ENCODE measurements around the gene DAB2IP. TPM values are rescaled to one million over a fixed set of nuclear protein-coding genes. Genes with fewer than 3 reads are reported as not detected.

DAB2IP gene
- total and polyA plus RNA-seq, 2 of the 4 experiments (the other 2 are of a cell fraction), result 5.6 to 17.2 TPM

GRCh38 chr9:121626012-121626411 is 25.4 kb upstream of the DAB2IP start:
- Histone ChIP-seq H3K27ac (ENCODE audit: insufficient read depth, low read length) (no peak overlapping the region), H3K4me1 (ENCODE audit: control insufficient read depth, insufficient read depth, low read length) (peaks cover 4% of the 10 kb centered on the region; the same call in 1 of the 2 replicates), H4K5ac (ENCODE audit: low read depth, low read length) (no peak overlapping the region), H3K27me3 (ENCODE audit: control insufficient read depth, insufficient read depth, low read length) (no peaks in the 10 kb centered on the region), H3K79me1 (ENCODE audit: low read depth in 1 of 2, low read length in 2 of 2) (no peaks in the 10 kb centered on the region), H3K56ac (ENCODE audit: extremely low read depth, insufficient read depth, low read length) (no peak overlapping the region), H2AFZ (replicated peaks; ENCODE audit: low read length, poor library complexity) (no peak overlapping the region), H3K4me2 (ENCODE audit: low read depth, low read length) (no peak overlapping the region), H2BK15ac (ENCODE audit: low read depth, low read length) (no peak overlapping the region), H3K36me3 (ENCODE audit: control insufficient read depth, insufficient read depth, low read length) (no peaks in the 10 kb centered on the region), H3K23ac (ENCODE audit: low read depth, low read length) (no peak overlapping the region), H2BK5ac (ENCODE audit: low read depth, low read length, poor library complexity, severe bottlenecking) (no peak overlapping the region), H3K18ac (ENCODE audit: low read depth, low read length) (no peak overlapping the region), H3K9ac (ENCODE audit: low read depth, low read length) (no peak overlapping the region), H3K9me1 (ENCODE audit: insufficient read depth, low read length) (no peaks in the 10 kb centered on the region), H3K4me3 (ENCODE audit: insufficient read depth, low read depth, low read length) (no peak overlapping the region), H4K8ac (ENCODE audit: low read depth in 2 of 2, low read length in 2 of 2) (no peak overlapping the region), H3K14ac (replicated peaks; ENCODE audit: low read depth, low read length) (no peak overlapping the region), H4K20me1 (ENCODE audit: insufficient read depth, low read length) (peaks cover 11% of the 10 kb centered on the region; the same call in 1 of the 2 replicates), H2AK5ac (ENCODE audit: low read depth, low read length) (no peak overlapping the region), H2AK9ac (replicated peaks; ENCODE audit: low read depth, low read length, poor library complexity) (no peak overlapping the region), H3K9me3 (ENCODE audit: control insufficient read depth, insufficient read depth, low read length) (no peaks in the 10 kb centered on the region), H2BK20ac (ENCODE audit: low read depth, low read length) (no peak overlapping the region), H4K91ac (ENCODE audit: insufficient read depth, low read depth, low read length) (no peak overlapping the region), H3K4ac (ENCODE audit: low read depth, low read length) (no peak overlapping the region), H2BK120ac (ENCODE audit: low read depth, low read length) (no peak overlapping the region)
- ATAC-seq (ENCODE audit: low read depth) (no peak), DNase-seq (no peak)
- dilution Hi-C loops (cut with HindIII; ENCODE audit: low sequenced_read_pairs, unreplicated experiment), result no loop called here
- in situ Hi-C loops (cut with MboI; ENCODE audit: low sequenced_read_pairs), result no loop called here
- no peak for TF ChIP-seq CTCF (conservative IDR thresholded peaks at IDR 0.05; ENCODE audit: low read depth, low read length)
- no peak for TF ChIP-seq POLR2A (IDR thresholded peaks at IDR 0.05; ENCODE audit: low read depth, low read length)
- no peak for TF ChIP-seq RFX5 (IDR thresholded peaks at IDR 0.05; ENCODE audit: low read depth, low read length)
- no peak for TF ChIP-seq FOS (IDR thresholded peaks at IDR 0.05; ENCODE audit: low read depth, low read length)
- TF ChIP-seq ELK1 (IDR thresholded peaks at IDR 0.05; ENCODE audit: borderline replicate concordance, low read depth, low read length), result no peak
- no peak for TF ChIP-seq MXI1 (IDR thresholded peaks at IDR 0.05; ENCODE audit: borderline replicate concordance, low read depth, low read length)
- no peak for TF ChIP-seq RCOR1 (IDR thresholded peaks at IDR 0.05; ENCODE audit: insufficient replicate concordance, low read length)
- no peak for TF ChIP-seq CHD1 (IDR thresholded peaks at IDR 0.05; ENCODE audit: low read depth, low read length)
- TF ChIP-seq BHLHE40 (IDR thresholded peaks at IDR 0.05; ENCODE audit: low read depth, low read length), result no peak
- no peak for TF ChIP-seq MAFK (IDR thresholded peaks at IDR 0.05; ENCODE audit: low read depth, low read length)
- TF ChIP-seq NFE2L2 (IDR thresholded peaks at IDR 0.05; ENCODE audit: low read depth, low read length), result no peak
- TF ChIP-seq SMC3 (IDR thresholded peaks at IDR 0.05; ENCODE audit: low read depth, low read length), result no peak
- no peak for TF ChIP-seq MAZ (IDR thresholded peaks at IDR 0.05; ENCODE audit: borderline replicate concordance, low read depth, low read length)
- TF ChIP-seq CEBPB (IDR thresholded peaks at IDR 0.05; ENCODE audit: low read depth, low read length), result no peak
- no peak for TF ChIP-seq USF2 (IDR thresholded peaks at IDR 0.05; ENCODE audit: low read depth, low read length)
- TF ChIP-seq RAD21 (IDR thresholded peaks at IDR 0.05; ENCODE audit: low read length), result no peak
- CTCF ChIA-PET, result no interaction called here
- POLR2A ChIA-PET (ENCODE audit: unreplicated experiment), result no interaction called here
- 80% methylated on average over 2 of the region's 4 CpGs; no CpG with 5 or more reads in 1 of the 2 experiments for WGBS, 2 experiments (ENCODE audit: extremely low coverage in 2 of 2, insufficient read length in 1 of 2)
- intact Hi-C loops (cut with micrococcal nuclease), result no loop called here
- BruUV-seq (replicated peaks), result no TSS peak
